Measurements from ENCODE around the gene TRPC4AP.

DNA sequence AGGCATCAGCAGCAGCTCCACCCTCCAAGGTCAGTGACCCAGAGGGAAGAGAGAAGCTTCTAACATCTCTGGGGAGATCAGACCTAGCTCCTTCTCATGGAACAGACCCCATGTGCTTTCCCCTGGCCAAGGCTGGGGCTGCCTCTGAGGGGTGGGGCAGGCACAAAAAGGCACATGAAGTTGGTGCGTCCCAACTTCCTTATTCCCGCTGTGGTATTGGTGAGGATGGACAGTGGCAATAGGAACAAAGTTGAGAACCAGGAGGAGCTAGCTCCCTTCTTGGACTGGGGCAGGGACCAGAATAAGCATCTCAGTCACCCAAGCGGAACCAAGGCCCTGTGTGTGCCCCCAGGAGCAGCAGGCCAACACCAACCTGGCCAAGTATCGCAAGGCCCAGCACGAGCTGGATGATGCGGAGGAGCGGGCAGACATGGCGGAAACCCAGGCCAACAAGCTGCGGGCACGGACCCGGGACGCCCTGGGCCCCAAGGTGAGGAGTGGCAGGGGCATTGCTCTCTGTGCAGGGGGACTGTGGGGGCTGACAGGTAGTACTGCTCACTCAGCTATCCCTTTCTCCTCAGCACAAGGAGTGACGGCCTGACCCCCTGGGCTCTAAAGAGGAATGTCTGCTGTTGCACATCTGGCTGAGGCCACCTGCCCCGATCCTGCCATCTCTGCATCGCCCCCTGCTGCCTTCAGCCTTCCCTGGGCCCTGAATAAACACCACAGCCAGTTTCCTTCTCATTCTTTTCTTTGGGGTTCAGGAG lies 90.8 kb downstream of the TRPC4AP start:
- TF ChIP-seq, protein P1, sequence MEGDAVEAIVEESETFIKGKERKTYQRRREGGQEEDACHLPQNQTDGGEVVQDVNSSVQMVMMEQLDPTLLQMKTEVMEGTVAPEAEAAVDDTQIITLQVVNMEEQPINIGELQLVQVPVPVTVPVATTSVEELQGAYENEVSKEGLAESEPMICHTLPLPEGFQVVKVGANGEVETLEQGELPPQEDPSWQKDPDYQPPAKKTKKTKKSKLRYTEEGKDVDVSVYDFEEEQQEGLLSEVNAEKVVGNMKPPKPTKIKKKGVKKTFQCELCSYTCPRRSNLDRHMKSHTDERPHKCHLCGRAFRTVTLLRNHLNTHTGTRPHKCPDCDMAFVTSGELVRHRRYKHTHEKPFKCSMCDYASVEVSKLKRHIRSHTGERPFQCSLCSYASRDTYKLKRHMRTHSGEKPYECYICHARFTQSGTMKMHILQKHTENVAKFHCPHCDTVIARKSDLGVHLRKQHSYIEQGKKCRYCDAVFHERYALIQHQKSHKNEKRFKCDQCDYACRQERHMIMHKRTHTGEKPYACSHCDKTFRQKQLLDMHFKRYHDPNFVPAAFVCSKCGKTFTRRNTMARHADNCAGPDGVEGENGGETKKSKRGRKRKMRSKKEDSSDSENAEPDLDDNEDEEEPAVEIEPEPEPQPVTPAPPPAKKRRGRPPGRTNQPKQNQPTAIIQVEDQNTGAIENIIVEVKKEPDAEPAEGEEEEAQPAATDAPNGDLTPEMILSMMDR (IDR thresholded peaks at IDR 0.05 in 2 of 3, conservative IDR thresholded peaks at IDR 0.05 in 1 of 3; ENCODE audit: control insufficient read depth in 2 of 3, extremely low read depth in 1 of 3, insufficient read depth in 1 of 3, low read depth in 3 of 3, low read length in 3 of 3) = peak in 2 of 3 experiments; percentile 13 to 14; a peak in 1 of 6 replicates
- no peak for TF ChIP-seq CREM (IDR thresholded peaks at IDR 0.05; ENCODE audit: low read depth)
- TF ChIP-seq, protein P2, sequence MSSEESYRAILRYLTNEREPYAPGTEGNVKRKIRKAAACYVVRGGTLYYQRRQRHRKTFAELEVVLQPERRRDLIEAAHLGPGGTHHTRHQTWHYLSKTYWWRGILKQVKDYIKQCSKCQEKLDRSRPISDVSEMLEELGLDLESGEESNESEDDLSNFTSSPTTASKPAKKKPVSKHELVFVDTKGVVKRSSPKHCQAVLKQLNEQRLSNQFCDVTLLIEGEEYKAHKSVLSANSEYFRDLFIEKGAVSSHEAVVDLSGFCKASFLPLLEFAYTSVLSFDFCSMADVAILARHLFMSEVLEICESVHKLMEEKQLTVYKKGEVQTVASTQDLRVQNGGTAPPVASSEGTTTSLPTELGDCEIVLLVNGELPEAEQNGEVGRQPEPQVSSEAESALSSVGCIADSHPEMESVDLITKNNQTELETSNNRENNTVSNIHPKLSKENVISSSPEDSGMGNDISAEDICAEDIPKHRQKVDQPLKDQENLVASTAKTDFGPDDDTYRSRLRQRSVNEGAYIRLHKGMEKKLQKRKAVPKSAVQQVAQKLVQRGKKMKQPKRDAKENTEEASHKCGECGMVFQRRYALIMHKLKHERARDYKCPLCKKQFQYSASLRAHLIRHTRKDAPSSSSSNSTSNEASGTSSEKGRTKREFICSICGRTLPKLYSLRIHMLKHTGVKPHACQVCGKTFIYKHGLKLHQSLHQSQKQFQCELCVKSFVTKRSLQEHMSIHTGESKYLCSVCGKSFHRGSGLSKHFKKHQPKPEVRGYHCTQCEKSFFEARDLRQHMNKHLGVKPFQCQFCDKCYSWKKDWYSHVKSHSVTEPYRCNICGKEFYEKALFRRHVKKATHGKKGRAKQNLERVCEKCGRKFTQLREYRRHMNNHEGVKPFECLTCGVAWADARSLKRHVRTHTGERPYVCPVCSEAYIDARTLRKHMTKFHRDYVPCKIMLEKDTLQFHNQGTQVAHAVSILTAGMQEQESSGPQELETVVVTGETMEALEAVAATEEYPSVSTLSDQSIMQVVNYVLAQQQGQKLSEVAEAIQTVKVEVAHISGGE (CRISPR knock-in tag; IDR thresholded peaks at IDR 0.05) = no peak
- no peak for TF ChIP-seq ZNF274 (IDR thresholded peaks at IDR 0.05; ENCODE audit: insufficient read depth, insufficient read length)
- TF ChIP-seq, protein P3, sequence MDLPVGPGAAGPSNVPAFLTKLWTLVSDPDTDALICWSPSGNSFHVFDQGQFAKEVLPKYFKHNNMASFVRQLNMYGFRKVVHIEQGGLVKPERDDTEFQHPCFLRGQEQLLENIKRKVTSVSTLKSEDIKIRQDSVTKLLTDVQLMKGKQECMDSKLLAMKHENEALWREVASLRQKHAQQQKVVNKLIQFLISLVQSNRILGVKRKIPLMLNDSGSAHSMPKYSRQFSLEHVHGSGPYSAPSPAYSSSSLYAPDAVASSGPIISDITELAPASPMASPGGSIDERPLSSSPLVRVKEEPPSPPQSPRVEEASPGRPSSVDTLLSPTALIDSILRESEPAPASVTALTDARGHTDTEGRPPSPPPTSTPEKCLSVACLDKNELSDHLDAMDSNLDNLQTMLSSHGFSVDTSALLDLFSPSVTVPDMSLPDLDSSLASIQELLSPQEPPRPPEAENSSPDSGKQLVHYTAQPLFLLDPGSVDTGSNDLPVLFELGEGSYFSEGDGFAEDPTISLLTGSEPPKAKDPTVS (IDR thresholded peaks at IDR 0.05; ENCODE audit: low read depth, low read length) = no peak
- TF ChIP-seq EP300 (IDR thresholded peaks at IDR 0.05; ENCODE audit: borderline replicate concordance in 1 of 2, control insufficient read depth in 1 of 2, low read depth in 2 of 2, low read length in 2 of 2) = no peak
- no peak for TF ChIP-seq JUNB (IDR thresholded peaks at IDR 0.05)
- TF ChIP-seq, protein P4, sequence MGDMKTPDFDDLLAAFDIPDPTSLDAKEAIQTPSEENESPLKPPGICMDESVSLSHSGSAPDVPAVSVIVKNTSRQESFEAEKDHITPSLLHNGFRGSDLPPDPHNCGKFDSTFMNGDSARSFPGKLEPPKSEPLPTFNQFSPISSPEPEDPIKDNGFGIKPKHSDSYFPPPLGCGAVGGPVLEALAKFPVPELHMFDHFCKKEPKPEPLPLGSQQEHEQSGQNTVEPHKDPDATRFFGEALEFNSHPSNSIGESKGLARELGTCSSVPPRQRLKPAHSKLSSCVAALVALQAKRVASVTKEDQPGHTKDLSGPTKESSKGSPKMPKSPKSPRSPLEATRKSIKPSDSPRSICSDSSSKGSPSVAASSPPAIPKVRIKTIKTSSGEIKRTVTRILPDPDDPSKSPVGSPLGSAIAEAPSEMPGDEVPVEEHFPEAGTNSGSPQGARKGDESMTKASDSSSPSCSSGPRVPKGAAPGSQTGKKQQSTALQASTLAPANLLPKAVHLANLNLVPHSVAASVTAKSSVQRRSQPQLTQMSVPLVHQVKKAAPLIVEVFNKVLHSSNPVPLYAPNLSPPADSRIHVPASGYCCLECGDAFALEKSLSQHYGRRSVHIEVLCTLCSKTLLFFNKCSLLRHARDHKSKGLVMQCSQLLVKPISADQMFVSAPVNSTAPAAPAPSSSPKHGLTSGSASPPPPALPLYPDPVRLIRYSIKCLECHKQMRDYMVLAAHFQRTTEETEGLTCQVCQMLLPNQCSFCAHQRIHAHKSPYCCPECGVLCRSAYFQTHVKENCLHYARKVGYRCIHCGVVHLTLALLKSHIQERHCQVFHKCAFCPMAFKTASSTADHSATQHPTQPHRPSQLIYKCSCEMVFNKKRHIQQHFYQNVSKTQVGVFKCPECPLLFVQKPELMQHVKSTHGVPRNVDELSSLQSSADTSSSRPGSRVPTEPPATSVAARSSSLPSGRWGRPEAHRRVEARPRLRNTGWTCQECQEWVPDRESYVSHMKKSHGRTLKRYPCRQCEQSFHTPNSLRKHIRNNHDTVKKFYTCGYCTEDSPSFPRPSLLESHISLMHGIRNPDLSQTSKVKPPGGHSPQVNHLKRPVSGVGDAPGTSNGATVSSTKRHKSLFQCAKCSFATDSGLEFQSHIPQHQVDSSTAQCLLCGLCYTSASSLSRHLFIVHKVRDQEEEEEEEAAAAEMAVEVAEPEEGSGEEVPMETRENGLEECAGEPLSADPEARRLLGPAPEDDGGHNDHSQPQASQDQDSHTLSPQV (IDR thresholded peaks at IDR 0.05) = no peak

Data from GM12878 (cell line).